Fibroblast of the aortic adventitia (primary cell): ENCODE results near the gene PPID. TPM values are rescaled to one million over a fixed set of nuclear protein-coding genes. Genes with fewer than 3 reads are reported as not detected.

Experiments used
- DNase-seq: peaks from one replicate; pipeline ENCODE4 v3.0.0-alpha.2; 2010; ENCODE audit warnings: low read depth
- H3K4me3 ChIP-seq: 2 replicates; pipeline ENCODE4 v1.5.1; 2011; ENCODE audit warnings: low read depth, mild to moderate bottlenecking, control low read depth, low read length, moderate library complexity
- total RNA-seq: library from RNA; depleted of rRNA; stranded (reverse); fragments of >200 nt; gene quantifications from 2 replicates; pipeline ENCODE4 v1.2.3, GENCODE V29; 2012; ENCODE audit warnings: low replicate concordance
- TF ChIP-seq, protein P1 (sequence below): IDR thresholded peaks from 2 replicates; pipeline ENCODE4 v1.5.1; 2011; ENCODE audit warnings: mild to moderate bottlenecking, low read length, control low read depth, inconsistent platforms; ENCODE audit not compliant: insufficient read depth

The PPID gene
- total RNA-seq, 1 donor: 23.6 TPM

GRCh38 chr4:158682066-158682465 is 41.1 kb downstream of the PPID start:
- no peak for DNase-seq
- TF ChIP-seq, protein P1, sequence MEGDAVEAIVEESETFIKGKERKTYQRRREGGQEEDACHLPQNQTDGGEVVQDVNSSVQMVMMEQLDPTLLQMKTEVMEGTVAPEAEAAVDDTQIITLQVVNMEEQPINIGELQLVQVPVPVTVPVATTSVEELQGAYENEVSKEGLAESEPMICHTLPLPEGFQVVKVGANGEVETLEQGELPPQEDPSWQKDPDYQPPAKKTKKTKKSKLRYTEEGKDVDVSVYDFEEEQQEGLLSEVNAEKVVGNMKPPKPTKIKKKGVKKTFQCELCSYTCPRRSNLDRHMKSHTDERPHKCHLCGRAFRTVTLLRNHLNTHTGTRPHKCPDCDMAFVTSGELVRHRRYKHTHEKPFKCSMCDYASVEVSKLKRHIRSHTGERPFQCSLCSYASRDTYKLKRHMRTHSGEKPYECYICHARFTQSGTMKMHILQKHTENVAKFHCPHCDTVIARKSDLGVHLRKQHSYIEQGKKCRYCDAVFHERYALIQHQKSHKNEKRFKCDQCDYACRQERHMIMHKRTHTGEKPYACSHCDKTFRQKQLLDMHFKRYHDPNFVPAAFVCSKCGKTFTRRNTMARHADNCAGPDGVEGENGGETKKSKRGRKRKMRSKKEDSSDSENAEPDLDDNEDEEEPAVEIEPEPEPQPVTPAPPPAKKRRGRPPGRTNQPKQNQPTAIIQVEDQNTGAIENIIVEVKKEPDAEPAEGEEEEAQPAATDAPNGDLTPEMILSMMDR: no peak
- no peak overlapping the region for H3K4me3 ChIP-seq

GRCh38 chr4:158681629-158682028 is 41.6 kb downstream of the PPID start:
- TF ChIP-seq, protein P1: no peak
- no peak for DNase-seq
- H3K4me3 ChIP-seq: no peak overlapping the region

DNA sequence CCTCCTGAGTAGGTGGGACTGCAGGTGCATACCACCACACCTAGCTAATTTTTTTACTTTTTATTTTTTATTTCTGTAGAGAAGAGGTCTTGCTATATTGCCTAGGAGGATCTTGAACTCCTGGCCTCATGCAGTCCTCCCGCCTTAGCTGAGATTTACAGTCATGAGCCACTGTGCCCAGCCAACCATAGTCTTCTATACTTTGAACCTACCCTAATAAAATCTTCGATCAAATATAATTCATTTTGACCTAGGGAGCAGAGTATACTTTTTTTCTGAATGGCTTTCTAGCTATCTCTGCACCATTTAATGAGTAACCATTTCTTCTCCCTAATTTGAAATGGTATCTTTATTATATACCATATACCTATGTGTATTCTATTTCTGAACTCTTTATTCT is 44.4 kb downstream of the PPID start:
- no peak for DNase-seq
- TF ChIP-seq, protein P1: no peak

DNA sequence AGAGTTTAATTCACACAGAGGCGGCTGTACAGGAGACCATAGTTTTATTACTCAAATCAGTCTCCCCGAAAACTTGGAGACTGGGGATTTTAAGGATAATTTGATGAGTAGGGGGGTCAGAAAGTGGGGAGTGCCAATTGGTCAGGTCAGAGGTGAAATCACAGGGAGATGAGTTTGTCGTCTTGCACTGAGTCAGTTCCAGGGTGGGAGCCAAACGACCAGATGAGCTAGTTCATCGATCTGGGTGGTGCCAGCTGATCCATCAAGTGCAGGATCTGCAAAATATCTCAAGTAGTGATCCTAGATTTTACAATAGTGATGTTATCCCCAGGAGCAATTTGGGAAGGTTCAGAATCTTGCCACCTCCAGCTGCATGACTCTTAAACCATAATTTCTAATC is 47.1 kb downstream of the PPID start:
- no peak for DNase-seq
- TF ChIP-seq, protein P1: no peak
- H3K4me3 ChIP-seq: no peak overlapping the region

More for the DNA sequence above, 44.4 kb downstream of the PPID start:
- H3K4me3 ChIP-seq: no peak overlapping the region

DNA sequence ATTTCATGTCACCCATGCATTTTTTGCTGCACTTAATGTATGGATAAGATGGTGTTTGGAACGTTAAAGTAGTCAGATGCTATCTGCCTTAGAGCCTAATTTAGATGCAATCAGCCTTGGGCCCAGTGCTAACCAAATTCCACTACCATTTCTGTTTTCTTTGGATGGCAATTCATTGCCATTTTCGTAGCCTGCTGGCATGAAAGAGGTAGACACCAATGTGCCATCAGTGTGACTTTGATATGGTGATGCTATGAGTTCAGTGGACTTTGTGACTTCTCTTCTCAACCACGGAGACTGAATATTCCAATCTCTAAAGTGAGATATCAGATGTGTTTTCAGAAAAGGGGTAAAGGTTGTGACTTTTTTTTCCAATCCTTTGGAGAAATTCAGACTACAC is 49.6 kb downstream of the PPID start:
- H3K4me3 ChIP-seq: no peak overlapping the region
- TF ChIP-seq, protein P1: no peak
- no peak for DNase-seq

- peak; percentile 99 for DNase-seq
- TF ChIP-seq, protein P1: peak; percentile 63
- peak within 1 kb of the TSS; percentile 94 for H3K4me3 ChIP-seq
Observed at GRCh38 chr4:158671915-158672806, 51.0 kb downstream of the PPID start, which contains the start of gene ETFDH. Gene ETFDH (plus strand): TSS chr4:158672296. CDS start chr4:158672457, 161 bp downstream.
